Measurements from ENCODE around the gene GOLGA6D. TPM values are rescaled to one million over a fixed set of nuclear protein-coding genes. Genes with fewer than 3 reads are reported as not detected.
A peak's percentile ranks its signal among the peaks of the same experiment; 100 is the strongest.
"Not testable (repeated sequence)": the region's sequence is repeated elsewhere in the genome, so short reads cannot be mapped to it uniquely, and the experiment has no call there.

GOLGA6D gene
- total RNA-seq, 1 experiment from 2014 or later = not detected

- TF ChIP-seq EZH2phosphoT487 (IDR thresholded peaks at IDR 0.05; ENCODE audit: borderline replicate concordance, low read length) (no peak), EZH2 (IDR thresholded peaks at IDR 0.05; ENCODE audit: low read length, unreplicated experiment) (no peak), CTCF (conservative IDR thresholded peaks at IDR 0.05; ENCODE audit: low read depth, low read length) (no peak)
- Histone ChIP-seq H3F3A (ENCODE audit: low read length, unreplicated experiment) (no peaks in the 10 kb centered on the region), H3K4me3 (ENCODE audit: low read length) (no peak overlapping the region), H3K9me3 (ENCODE audit: low read length) (no peaks in the 10 kb centered on the region), H3K79me2 (ENCODE audit: low read length) (no peaks in the 10 kb centered on the region), H2AFZ (ENCODE audit: low read length) (no peak overlapping the region), H3K27me3 (ENCODE audit: low read length) (peaks cover 7% of the 10 kb centered on the region; the same call in 1 of the 2 replicates), H3K4me1 (ENCODE audit: insufficient read depth, low read length) (no peaks in the 10 kb centered on the region), H3K9me2 (replicated peaks; ENCODE audit: low read length) (no peaks in the 10 kb centered on the region), H4K20me1 (ENCODE audit: low read length) (no peaks in the 10 kb centered on the region), H3K9ac (ENCODE audit: low read length) (no peak overlapping the region), H3K27ac (ENCODE audit: low read length) (no peak overlapping the region), H3K4me2 (ENCODE audit: low read length) (no peak overlapping the region), H3K36me3 (ENCODE audit: low read depth, low read length) (no peaks in the 10 kb centered on the region)
- intact Hi-C loops (cut with micrococcal nuclease) = no loop called here
- no peak for DNase-seq
- ChIA-PET POLR2A (ENCODE audit: unreplicated experiment) (no interaction called here), CTCF (no interaction called here)
- ATAC-seq = no peak
- BruUV-seq (replicated peaks) = no TSS peak
Measured at GRCh38 chr15:75306188-75306587, 23.6 kb downstream of the GOLGA6D start.

GRCh38 chr15:75307778-75308390 lies 25.2 kb downstream of the GOLGA6D start:
- H3K4me1 ChIP-seq (ENCODE audit: insufficient read depth, low read length) = 0 out of 2 replicates have a peak, but pooled peaks cover 2% of the 10 kb centered on the region
- H3K27me3 ChIP-seq (ENCODE audit: low read length) = peaks cover 7% of the 10 kb centered on the region; the same call in 1 of the 2 replicates
- intact Hi-C loops (cut with micrococcal nuclease) = no loop called here
- H4K20me1 ChIP-seq (ENCODE audit: low read length) = no peaks in the 10 kb centered on the region
- H3K4me2 ChIP-seq (ENCODE audit: low read length) = peak overlapping the region; percentile 64
- H3K9ac ChIP-seq (ENCODE audit: low read length) = no peak overlapping the region
- H3K9me2 ChIP-seq (replicated peaks; ENCODE audit: low read length) = no peaks in the 10 kb centered on the region
- peak; percentile 67 for DNase-seq
- TF ChIP-seq EZH2 (IDR thresholded peaks at IDR 0.05; ENCODE audit: low read length, unreplicated experiment) (no peak), EZH2phosphoT487 (IDR thresholded peaks at IDR 0.05; ENCODE audit: borderline replicate concordance, low read length) (no peak), CTCF (conservative IDR thresholded peaks at IDR 0.05; ENCODE audit: low read depth, low read length) (peak; percentile 75)
- H3K79me2 ChIP-seq (ENCODE audit: low read length) = no peaks in the 10 kb centered on the region
- H3K9me3 ChIP-seq (ENCODE audit: low read length) = no peaks in the 10 kb centered on the region
- no TSS peak for BruUV-seq (replicated peaks)
- H3K36me3 ChIP-seq (ENCODE audit: low read depth, low read length) = no peaks in the 10 kb centered on the region
- no peaks in the 10 kb centered on the region for H3F3A ChIP-seq (ENCODE audit: low read length, unreplicated experiment)
- no peak overlapping the region for H3K4me3 ChIP-seq (ENCODE audit: low read length)
- CTCF ChIA-PET = no interaction called here
- ATAC-seq = peak; percentile 84
- POLR2A ChIA-PET (ENCODE audit: unreplicated experiment) = no interaction called here
- no peak overlapping the region for H3K27ac ChIP-seq (ENCODE audit: low read length)
- peak overlapping the region; percentile 83 for H2AFZ ChIP-seq (ENCODE audit: low read length)

GRCh38 chr15:75309711-75310110 lies 27.1 kb downstream of the GOLGA6D start:
- DNase-seq (no peak), ATAC-seq (no peak)
- no peak overlapping the region for H3K9ac ChIP-seq (ENCODE audit: low read length)
- H3K27ac ChIP-seq (ENCODE audit: low read length) = no peak overlapping the region
- H3K9me2 ChIP-seq (replicated peaks; ENCODE audit: low read length) = no peaks in the 10 kb centered on the region
- H3K4me3 ChIP-seq (ENCODE audit: low read length) = no peak overlapping the region
- no peak for TF ChIP-seq EZH2phosphoT487 (IDR thresholded peaks at IDR 0.05; ENCODE audit: borderline replicate concordance, low read length)
- TF ChIP-seq EZH2 (IDR thresholded peaks at IDR 0.05; ENCODE audit: low read length, unreplicated experiment) = no peak
- no peak for TF ChIP-seq CTCF (conservative IDR thresholded peaks at IDR 0.05; ENCODE audit: low read depth, low read length)
- H3K79me2 ChIP-seq (ENCODE audit: low read length) = no peaks in the 10 kb centered on the region
- no peaks in the 10 kb centered on the region for H3F3A ChIP-seq (ENCODE audit: low read length, unreplicated experiment)
- BruUV-seq (replicated peaks) = no TSS peak
- H3K4me1 ChIP-seq (ENCODE audit: insufficient read depth, low read length) = 0 out of 2 replicates have a peak, but pooled peaks cover 3% of the 10 kb centered on the region
- H2AFZ ChIP-seq (ENCODE audit: low read length) = no peak overlapping the region
- intact Hi-C loops (cut with micrococcal nuclease) = no loop called here
- H3K9me3 ChIP-seq (ENCODE audit: low read length) = no peaks in the 10 kb centered on the region
- POLR2A ChIA-PET (ENCODE audit: unreplicated experiment) = no interaction called here
- peaks cover 1% of the 10 kb centered on the region; the same call in 1 of the 2 replicates for H3K27me3 ChIP-seq (ENCODE audit: low read length)
- no peaks in the 10 kb centered on the region for H4K20me1 ChIP-seq (ENCODE audit: low read length)
- CTCF ChIA-PET = no interaction called here
- no peaks in the 10 kb centered on the region for H3K36me3 ChIP-seq (ENCODE audit: low read depth, low read length)
- no peak overlapping the region for H3K4me2 ChIP-seq (ENCODE audit: low read length)

- H2AFZ ChIP-seq (ENCODE audit: low read length); H3K9me3 ChIP-seq (ENCODE audit: low read length); H3K9me2 ChIP-seq (replicated peaks; ENCODE audit: low read length); H3F3A ChIP-seq (ENCODE audit: low read length, unreplicated experiment); H3K4me2 ChIP-seq (ENCODE audit: low read length); H3K4me3 ChIP-seq (ENCODE audit: low read length); H3K27ac ChIP-seq (ENCODE audit: low read length); H3K9ac ChIP-seq (ENCODE audit: low read length); intact Hi-C loops (cut with micrococcal nuclease); POLR2A ChIA-PET (ENCODE audit: unreplicated experiment); ATAC-seq; H4K20me1 ChIP-seq (ENCODE audit: low read length); H3K36me3 ChIP-seq (ENCODE audit: low read depth, low read length); H3K27me3 ChIP-seq (ENCODE audit: low read length); BruUV-seq (replicated peaks); H3K4me1 ChIP-seq (ENCODE audit: insufficient read depth, low read length); CTCF ChIA-PET; H3K79me2 ChIP-seq (ENCODE audit: low read length): not testable (repeated sequence)
- DNase-seq = peak; percentile 37
Measured at GRCh38 chr15:75312548-75312947, 29.9 kb downstream of the GOLGA6D start.

All from PC-3 (cell line).